Heart left ventricle (tissue), 13 donors: Measurements from ENCODE around the gene TAS2R38.

Source experiments
- CTCF ChIP-seq, 12 donors: fragments of 200-600 bp; sonication (generic) in 4 of 12; IDR thresholded peaks; one replicate each; pipeline versions ENCODE4 v1.5.0 to v1.8.0; 2018 to 2022; ENCODE audit warnings: antibody characterized with exemption in 12 of 12, mild to moderate bottlenecking in 5 of 12
- POLR2A ChIP-seq, 2 donors: fragments of 450-650 bp; IDR thresholded peaks; one replicate each; pipeline ENCODE4 v1.6.1; 2017; ENCODE audit warnings: antibody characterized with exemption in 2 of 2, mild to moderate bottlenecking in 2 of 2, moderate library complexity in 2 of 2
- donor health status: ischemic (EF 13 %, LVEDD 7.1; RV severe dilation, severe dysfunction).
- donor health status: DM: no; HTN: yes; CAD: no.
- donor health status: DM: no; HTN: no; CAD: no.
- donor health status: ischemic (EF 25% LVEDD 6.9; RV normal size, moderate dysfunction).
- donor health status: ischemic (EF 25% LVEDD 5.7; RV mildly dilated, moderate dysfunction).
- donor health status: ischemic (EF 35%, LVEDD 5.7; RV mildly dilated, moderate dysfunction).
- donor health status: nonischemic (EF 11% LVEDD 7.7; RV severe dilation, severe dysfunction).
- donor health status: DM: yes; HTN: yes; CAD: no.
- donor health status: PGD.
- donor health status: ischemic (EF 29% LVEDD 5.4; RV normal size, mild dysfunction).
- donor health status: nonischemic (EF 23%, LVEDD 6.1; RV moderate dilation, normal function).

- TF ChIP-seq CTCF (IDR thresholded peaks at IDR 0.05) = no peak
- no peak for TF ChIP-seq POLR2A (IDR thresholded peaks at IDR 0.05)
Observed at GRCh38 chr7:141928845-141929195, 44.8 kb downstream of the TAS2R38 start.
